ENCODE measurements around the gene KATNAL1. TPM values are rescaled to one million over a fixed set of nuclear protein-coding genes. Genes with fewer than 3 reads are reported as not detected.
"Not testable (repeated sequence)": the region's sequence is repeated elsewhere in the genome, so short reads cannot be mapped to it uniquely, and the experiment has no call there.

KATNAL1 gene
- total RNA-seq, 2 donors from 2014 or later = 25.0 to 25.8 TPM

- Mint-ChIP-seq H3K27ac (no peak overlapping the region), H3K4me3 (no peak overlapping the region), H3K4me1 (peaks cover 13% of the 10 kb centered on the region), H3K27me3 (no peaks in the 10 kb centered on the region), H3K9me3 (no peaks in the 10 kb centered on the region), H3K36me3 (ENCODE audit: low read depth) (no peaks in the 10 kb centered on the region)
- ATAC-seq (replicated peaks) = no peak
Observed at GRCh38 chr13:30292325-30292724, 15.0 kb downstream of the KATNAL1 start.

- Mint-ChIP-seq H3K4me1 (peaks cover 13% of the 10 kb centered on the region), H3K9me3 (no peaks in the 10 kb centered on the region), H3K27me3 (no peaks in the 10 kb centered on the region), H3K4me3 (no peak overlapping the region), H3K36me3 (ENCODE audit: low read depth) (no peaks in the 10 kb centered on the region), H3K27ac (no peak overlapping the region)
- ATAC-seq (replicated peaks) = no peak
Observed at GRCh38 chr13:30290812-30291436, 16.4 kb downstream of the KATNAL1 start.

- Mint-ChIP-seq H3K4me1 (peaks cover 13% of the 10 kb centered on the region), H3K4me3 (no peak overlapping the region), H3K27me3 (no peaks in the 10 kb centered on the region), H3K27ac (no peak overlapping the region), H3K36me3 (ENCODE audit: low read depth) (no peaks in the 10 kb centered on the region), H3K9me3 (peaks cover 5% of the 10 kb centered on the region)
- no peak for ATAC-seq (replicated peaks)
Observed at GRCh38 chr13:30289533-30289932, 17.8 kb downstream of the KATNAL1 start.

- ATAC-seq (replicated peaks); H3K27me3 Mint-ChIP-seq: not testable (repeated sequence)
Observed at GRCh38 chr13:30286059-30286458, 21.3 kb downstream of the KATNAL1 start.

GRCh38 chr13:30276178-30276577 lies 31.2 kb downstream of the KATNAL1 start:
- ATAC-seq (replicated peaks) = no peak
- no peak overlapping the region for H3K4me3 Mint-ChIP-seq
- no peaks in the 10 kb centered on the region for H3K27me3 Mint-ChIP-seq
- peaks cover 4% of the 10 kb centered on the region for H3K4me1 Mint-ChIP-seq
- peaks cover 23% of the 10 kb centered on the region for H3K36me3 Mint-ChIP-seq (ENCODE audit: low read depth)
- no peaks in the 10 kb centered on the region for H3K9me3 Mint-ChIP-seq
- H3K27ac Mint-ChIP-seq = no peak overlapping the region

More at GRCh38 chr13:30286059-30286458, 21.3 kb downstream of the KATNAL1 start:
- H3K9me3 Mint-ChIP-seq, H3K4me3 Mint-ChIP-seq, H3K27ac Mint-ChIP-seq, H3K4me1 Mint-ChIP-seq: not testable (repeated sequence)
- H3K36me3 Mint-ChIP-seq (ENCODE audit: low read depth) = peaks cover 11% of the 10 kb centered on the region

- H3K36me3 Mint-ChIP-seq (ENCODE audit: low read depth) = peaks cover 11% of the 10 kb centered on the region
- no peak overlapping the region for H3K4me3 Mint-ChIP-seq
- no peaks in the 10 kb centered on the region for H3K27me3 Mint-ChIP-seq
- H3K9me3 Mint-ChIP-seq = no peaks in the 10 kb centered on the region
- ATAC-seq (replicated peaks) = no peak
- no peak overlapping the region for H3K27ac Mint-ChIP-seq
- peaks cover 4% of the 10 kb centered on the region for H3K4me1 Mint-ChIP-seq
Observed at GRCh38 chr13:30274083-30274482, 33.3 kb downstream of the KATNAL1 start.

GRCh38 chr13:30270035-30270434 lies 37.3 kb downstream of the KATNAL1 start:
- H3K27me3 Mint-ChIP-seq; H3K36me3 Mint-ChIP-seq (ENCODE audit: low read depth); ATAC-seq (replicated peaks); H3K27ac Mint-ChIP-seq; H3K4me3 Mint-ChIP-seq; H3K4me1 Mint-ChIP-seq; H3K9me3 Mint-ChIP-seq: not testable (repeated sequence)

GRCh38 chr13:30268673-30269072 lies 38.7 kb downstream of the KATNAL1 start:
- no peaks in the 10 kb centered on the region for H3K4me1 Mint-ChIP-seq
- no peak overlapping the region for H3K4me3 Mint-ChIP-seq
- no peaks in the 10 kb centered on the region for H3K36me3 Mint-ChIP-seq (ENCODE audit: low read depth)
- no peak overlapping the region for H3K27ac Mint-ChIP-seq
- H3K27me3 Mint-ChIP-seq = no peaks in the 10 kb centered on the region
- no peaks in the 10 kb centered on the region for H3K9me3 Mint-ChIP-seq
- ATAC-seq (replicated peaks) = no peak

GRCh38 chr13:30266756-30267155 lies 40.6 kb downstream of the KATNAL1 start:
- H3K36me3 Mint-ChIP-seq (ENCODE audit: low read depth) = no peaks in the 10 kb centered on the region
- no peaks in the 10 kb centered on the region for H3K4me1 Mint-ChIP-seq
- H3K9me3 Mint-ChIP-seq = no peaks in the 10 kb centered on the region
- no peak for ATAC-seq (replicated peaks)
- no peak overlapping the region for H3K4me3 Mint-ChIP-seq
- no peaks in the 10 kb centered on the region for H3K27me3 Mint-ChIP-seq
- no peak overlapping the region for H3K27ac Mint-ChIP-seq

- peaks cover 10% of the 10 kb centered on the region for H3K4me1 Mint-ChIP-seq
- H3K27me3 Mint-ChIP-seq; H3K36me3 Mint-ChIP-seq (ENCODE audit: low read depth); ATAC-seq (replicated peaks); H3K27ac Mint-ChIP-seq; H3K4me3 Mint-ChIP-seq; H3K9me3 Mint-ChIP-seq: not testable (repeated sequence)
Observed at GRCh38 chr13:30259149-30259733, 48.1 kb downstream of the KATNAL1 start.

- Mint-ChIP-seq H3K36me3 (ENCODE audit: low read depth) (peaks cover 5% of the 10 kb centered on the region), H3K4me1 (peaks cover 10% of the 10 kb centered on the region), H3K27ac (peak overlapping the region; percentile 73), H3K27me3 (no peaks in the 10 kb centered on the region), H3K4me3 (no peak overlapping the region), H3K9me3 (no peaks in the 10 kb centered on the region)
- no peak for ATAC-seq (replicated peaks)
Observed at GRCh38 chr13:30257468-30258099, 49.8 kb downstream of the KATNAL1 start.

- H3K9me3 Mint-ChIP-seq = no peaks in the 10 kb centered on the region
- H3K36me3 Mint-ChIP-seq (ENCODE audit: low read depth) = peaks cover 5% of the 10 kb centered on the region
- peak overlapping the region; percentile 73 for H3K27ac Mint-ChIP-seq
- H3K4me3 Mint-ChIP-seq = no peak overlapping the region
- peaks cover 10% of the 10 kb centered on the region for H3K4me1 Mint-ChIP-seq
- no peak for ATAC-seq (replicated peaks)
- no peaks in the 10 kb centered on the region for H3K27me3 Mint-ChIP-seq
Observed at GRCh38 chr13:30256713-30257467, 50.5 kb downstream of the KATNAL1 start.

GRCh38 chr13:30255696-30256095 lies 51.7 kb downstream of the KATNAL1 start:
- Mint-ChIP-seq H3K4me3 (no peak overlapping the region), H3K27me3 (no peaks in the 10 kb centered on the region), H3K4me1 (peaks cover 10% of the 10 kb centered on the region), H3K36me3 (ENCODE audit: low read depth) (peaks cover 5% of the 10 kb centered on the region), H3K27ac (no peak overlapping the region), H3K9me3 (no peaks in the 10 kb centered on the region)
- ATAC-seq (replicated peaks) = no peak

- H3K36me3 Mint-ChIP-seq (ENCODE audit: low read depth) = peaks cover 5% of the 10 kb centered on the region
- H3K4me3 Mint-ChIP-seq = peak overlapping the region; percentile 29
- peak; percentile 54 for ATAC-seq (replicated peaks)
- H3K9me3 Mint-ChIP-seq = no peaks in the 10 kb centered on the region
- H3K27ac Mint-ChIP-seq = peak overlapping the region; percentile 50
- H3K27me3 Mint-ChIP-seq = no peaks in the 10 kb centered on the region
- peaks cover 6% of the 10 kb centered on the region for H3K4me1 Mint-ChIP-seq
Observed at GRCh38 chr13:30253830-30254229, 53.5 kb downstream of the KATNAL1 start.

GRCh38 chr13:30247406-30247805 lies 59.9 kb downstream of the KATNAL1 start:
- H3K27ac Mint-ChIP-seq = no peak overlapping the region
- no peak for ATAC-seq (replicated peaks)
- no peaks in the 10 kb centered on the region for H3K27me3 Mint-ChIP-seq
- no peaks in the 10 kb centered on the region for H3K36me3 Mint-ChIP-seq (ENCODE audit: low read depth)
- no peaks in the 10 kb centered on the region for H3K9me3 Mint-ChIP-seq
- no peaks in the 10 kb centered on the region for H3K4me1 Mint-ChIP-seq
- H3K4me3 Mint-ChIP-seq = no peak overlapping the region
